HK-2 (cell line): ENCODE data around the gene MYF6.

Experiments
- DNase-seq: peaks from one replicate; pipeline ENCODE4 v3.0.0-alpha.2; 2018; ENCODE audit not compliant: unreplicated experiment

The MYF6 gene

GRCh38 chr12:80756875-80757274, 49.4 kb downstream of the MYF6 start:
- DNase-seq: no peak
